ENCODE results near the gene TOGARAM2. TPM values are rescaled to one million over a fixed set of nuclear protein-coding genes. Genes with fewer than 3 reads are reported as not detected.

TOGARAM2 gene
- total RNA-seq, 2 experiments from 2014 or later, result 0.03 TPM; not detected in 1

DNA sequence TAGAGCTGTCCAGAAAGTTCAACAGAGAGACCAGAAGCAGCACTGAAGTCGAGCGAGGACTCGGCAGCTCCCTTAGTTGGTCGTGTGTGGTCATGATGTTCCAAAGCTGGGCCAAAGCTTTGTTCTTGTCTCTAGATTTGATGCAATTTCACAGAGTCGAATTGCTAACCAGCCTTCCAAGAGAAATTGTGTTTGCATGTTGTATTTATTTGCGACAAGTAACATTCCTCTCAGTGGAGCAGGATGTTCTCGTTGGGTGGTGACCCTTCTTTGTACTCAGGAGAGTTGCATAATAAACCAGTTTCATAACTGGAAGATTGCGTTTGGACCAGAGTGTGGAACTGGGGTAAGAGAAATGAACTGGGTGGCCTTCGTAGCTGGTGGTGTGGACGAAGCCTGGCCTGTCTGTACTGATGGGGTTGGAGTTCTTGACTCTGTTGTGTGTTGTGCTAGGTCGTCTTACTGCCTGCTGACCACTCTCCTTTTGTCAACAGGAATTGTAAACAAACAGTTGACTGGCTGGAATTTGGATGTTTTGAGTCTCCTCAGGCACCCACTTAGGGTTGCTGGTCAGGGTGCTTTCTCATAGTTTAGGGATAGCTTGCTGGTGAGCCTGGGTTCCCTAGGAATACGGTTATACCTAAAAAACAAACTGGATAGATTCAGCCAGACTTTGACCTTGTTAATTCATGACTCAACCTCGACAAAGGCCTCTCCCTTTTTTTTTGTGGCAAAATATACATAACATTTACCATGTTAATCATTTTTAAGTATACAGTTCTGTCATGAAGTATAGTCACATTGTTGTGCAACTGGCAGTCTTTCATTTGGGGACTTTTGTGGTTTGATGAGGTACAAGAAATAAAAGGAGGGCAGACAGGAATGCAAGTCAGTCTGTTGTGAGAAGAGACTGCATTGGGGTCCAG lies 28.9 kb upstream of the TOGARAM2 start:
- peaks cover 21% of the 10 kb centered on the region for H3K36me3 ChIP-seq (ENCODE audit: insufficient read depth, low read length)
- ChIA-PET POLR2A (no interaction called here), CTCF (ENCODE audit: unreplicated experiment) (no interaction called here)
- H3K4me2 ChIP-seq (ENCODE audit: low read length), result no peak overlapping the region
- H2AFZ ChIP-seq (ENCODE audit: low read length), result no peak overlapping the region
- no peaks in the 10 kb centered on the region for H3K4me1 ChIP-seq (ENCODE audit: insufficient read depth, low read length, poor library complexity, severe bottlenecking)
- no peak overlapping the region for H3K27ac ChIP-seq (ENCODE audit: low read depth, low read length, poor library complexity, severe bottlenecking)
- DNase-seq (ENCODE audit: low spot score), result no peak
- no peak overlapping the region for H3K4me3 ChIP-seq (ENCODE audit: low read depth, low read length, poor library complexity, severe bottlenecking)
- TF ChIP-seq EZH2phosphoT487 (IDR thresholded peaks at IDR 0.05; ENCODE audit: borderline replicate concordance, low read depth, low read length), result no peak
- TF ChIP-seq, protein P1, sequence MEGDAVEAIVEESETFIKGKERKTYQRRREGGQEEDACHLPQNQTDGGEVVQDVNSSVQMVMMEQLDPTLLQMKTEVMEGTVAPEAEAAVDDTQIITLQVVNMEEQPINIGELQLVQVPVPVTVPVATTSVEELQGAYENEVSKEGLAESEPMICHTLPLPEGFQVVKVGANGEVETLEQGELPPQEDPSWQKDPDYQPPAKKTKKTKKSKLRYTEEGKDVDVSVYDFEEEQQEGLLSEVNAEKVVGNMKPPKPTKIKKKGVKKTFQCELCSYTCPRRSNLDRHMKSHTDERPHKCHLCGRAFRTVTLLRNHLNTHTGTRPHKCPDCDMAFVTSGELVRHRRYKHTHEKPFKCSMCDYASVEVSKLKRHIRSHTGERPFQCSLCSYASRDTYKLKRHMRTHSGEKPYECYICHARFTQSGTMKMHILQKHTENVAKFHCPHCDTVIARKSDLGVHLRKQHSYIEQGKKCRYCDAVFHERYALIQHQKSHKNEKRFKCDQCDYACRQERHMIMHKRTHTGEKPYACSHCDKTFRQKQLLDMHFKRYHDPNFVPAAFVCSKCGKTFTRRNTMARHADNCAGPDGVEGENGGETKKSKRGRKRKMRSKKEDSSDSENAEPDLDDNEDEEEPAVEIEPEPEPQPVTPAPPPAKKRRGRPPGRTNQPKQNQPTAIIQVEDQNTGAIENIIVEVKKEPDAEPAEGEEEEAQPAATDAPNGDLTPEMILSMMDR (conservative IDR thresholded peaks at IDR 0.05; ENCODE audit: low read length), result no peak
- BruUV-seq (replicated peaks), result no TSS peak
- no peaks in the 10 kb centered on the region for H3K79me2 ChIP-seq (ENCODE audit: insufficient read depth, low read depth, low read length)
- H3K9me3 ChIP-seq (ENCODE audit: low read length), result no peaks in the 10 kb centered on the region
- no peaks in the 10 kb centered on the region for H3K9me2 ChIP-seq (ENCODE audit: insufficient read depth, low read length)
- intact Hi-C loops (cut with micrococcal nuclease; ENCODE audit: unreplicated experiment), result loop anchor here (2.0 kb wide), 1 partner anchor 131 kb away; no protein-coding TSS in a partner anchor
- no peaks in the 10 kb centered on the region for H4K20me1 ChIP-seq (ENCODE audit: insufficient read depth, low read length)

DNA sequence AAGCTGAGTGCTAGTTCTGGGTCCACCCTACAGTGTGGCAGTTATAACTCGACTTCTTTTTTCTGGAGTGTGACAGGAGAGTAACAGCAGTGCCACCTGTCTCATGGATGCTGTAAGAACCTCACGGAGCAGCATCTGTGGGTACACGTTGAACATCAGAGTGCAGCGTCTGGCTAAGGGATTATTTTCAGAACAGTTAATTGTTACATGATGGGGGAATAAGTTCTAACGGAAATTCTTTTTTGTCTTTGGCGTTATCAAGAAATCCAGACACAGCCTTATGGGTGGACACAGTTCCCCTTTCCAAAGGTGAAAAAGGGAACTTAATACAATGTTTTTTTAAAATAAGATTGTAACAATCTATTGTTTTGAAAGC lies 28.3 kb upstream of the TOGARAM2 start:
- no peak overlapping the region for H3K4me3 ChIP-seq (ENCODE audit: low read depth, low read length, poor library complexity, severe bottlenecking)
- H3K36me3 ChIP-seq (ENCODE audit: insufficient read depth, low read length), result peaks cover 15% of the 10 kb centered on the region
- peak; percentile 27 for DNase-seq (ENCODE audit: low spot score)
- no peaks in the 10 kb centered on the region for H3K79me2 ChIP-seq (ENCODE audit: insufficient read depth, low read depth, low read length)
- TF ChIP-seq, protein P1 (conservative IDR thresholded peaks at IDR 0.05; ENCODE audit: low read length), result peak; percentile 44
- no peak for TF ChIP-seq EZH2phosphoT487 (IDR thresholded peaks at IDR 0.05; ENCODE audit: borderline replicate concordance, low read depth, low read length)
- H3K4me1 ChIP-seq (ENCODE audit: insufficient read depth, low read length, poor library complexity, severe bottlenecking), result no peaks in the 10 kb centered on the region
- ChIA-PET POLR2A (no interaction called here), CTCF (ENCODE audit: unreplicated experiment) (no interaction called here)
- H4K20me1 ChIP-seq (ENCODE audit: insufficient read depth, low read length), result no peaks in the 10 kb centered on the region
- no peaks in the 10 kb centered on the region for H3K9me3 ChIP-seq (ENCODE audit: low read length)
- intact Hi-C loops (cut with micrococcal nuclease; ENCODE audit: unreplicated experiment), result loop anchor here (2.0 kb wide), 1 partner anchor 132 kb away; no protein-coding TSS in a partner anchor
- H3K9me2 ChIP-seq (ENCODE audit: insufficient read depth, low read length), result no peaks in the 10 kb centered on the region
- no peak overlapping the region for H2AFZ ChIP-seq (ENCODE audit: low read length)
- H3K27ac ChIP-seq (ENCODE audit: low read depth, low read length, poor library complexity, severe bottlenecking), result no peak overlapping the region
- H3K4me2 ChIP-seq (ENCODE audit: low read length), result no peak overlapping the region
- BruUV-seq (replicated peaks), result no TSS peak

DNA sequence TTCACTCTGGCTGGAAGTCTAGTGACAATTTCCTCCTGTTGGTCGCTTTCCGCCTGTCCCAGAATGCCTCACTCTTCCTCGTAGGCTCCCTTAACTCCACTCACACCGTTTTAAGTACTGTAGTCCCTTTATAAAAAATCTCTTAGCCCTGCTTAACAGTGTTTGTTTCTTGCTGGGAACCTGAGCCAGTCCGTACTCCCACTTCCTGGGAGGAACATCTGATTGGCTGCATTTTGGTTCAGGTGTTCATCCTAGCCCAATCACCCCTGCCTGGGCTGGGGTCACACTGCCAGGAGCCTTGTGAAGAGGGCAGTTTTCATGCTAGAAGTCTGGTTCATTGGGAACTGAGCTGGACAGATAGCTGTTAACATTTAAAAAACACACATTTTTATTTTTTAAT lies 25.6 kb upstream of the TOGARAM2 start:
- Histone ChIP-seq H3K9me2 (ENCODE audit: insufficient read depth, low read length) (no peaks in the 10 kb centered on the region), H3K27ac (ENCODE audit: low read depth, low read length, poor library complexity, severe bottlenecking) (no peak overlapping the region), H3K79me2 (ENCODE audit: insufficient read depth, low read depth, low read length) (no peaks in the 10 kb centered on the region), H3K4me1 (ENCODE audit: insufficient read depth, low read length, poor library complexity, severe bottlenecking) (no peaks in the 10 kb centered on the region), H3K9me3 (ENCODE audit: low read length) (no peaks in the 10 kb centered on the region), H2AFZ (ENCODE audit: low read length) (no peak overlapping the region), H3K36me3 (ENCODE audit: insufficient read depth, low read length) (no peaks in the 10 kb centered on the region), H4K20me1 (ENCODE audit: insufficient read depth, low read length) (no peaks in the 10 kb centered on the region), H3K4me2 (ENCODE audit: low read length) (no peak overlapping the region), H3K4me3 (ENCODE audit: low read depth, low read length, poor library complexity, severe bottlenecking) (no peak overlapping the region)
- POLR2A ChIA-PET, result interaction anchor here (0.6 to 1.0 kb wide), 2 partner anchors 165 to 304 kb away, joined by 3 read pairs; no protein-coding TSS in a partner anchor
- no peak for DNase-seq (ENCODE audit: low spot score)
- BruUV-seq (replicated peaks), result no TSS peak
- TF ChIP-seq EZH2phosphoT487 (IDR thresholded peaks at IDR 0.05; ENCODE audit: borderline replicate concordance, low read depth, low read length), result no peak
- TF ChIP-seq, protein P1 (conservative IDR thresholded peaks at IDR 0.05; ENCODE audit: low read length), result no peak
- intact Hi-C loops (cut with micrococcal nuclease; ENCODE audit: unreplicated experiment), result no loop called here
- CTCF ChIA-PET (ENCODE audit: unreplicated experiment), result no interaction called here

All from OCI-LY7 (cell line).